Sigmoid colon (tissue), 4 donors: ENCODE results near the gene PLCB1.

Experiments used
- CTCF ChIP-seq, 4 experiments: fragments of 450-650 bp in 3 of 4; fragments of 200-600 bp in 1 of 4; IDR thresholded peaks; one replicate each; pipeline ENCODE4 v1.5.1; 2016 to 2019; ENCODE audit warnings: antibody characterized with exemption in 4 of 4, mild to moderate bottlenecking in 3 of 4, moderate library complexity in 2 of 4
- POLR2AphosphoS5 ChIP-seq, 4 donors: sonication (generic); formaldehyde crosslinking; IDR thresholded peaks; one replicate each; pipeline ENCODE4 v1.6.1; 2017; ENCODE audit warnings: antibody characterized with exemption in 4 of 4

- TF ChIP-seq CTCF (IDR thresholded peaks at IDR 0.05), result no peak
- TF ChIP-seq POLR2AphosphoS5 (IDR thresholded peaks at IDR 0.05), result no peak
These were observed 355.6 kb downstream of the PLCB1 start for GRCh38 chr20:8487696-8488095.
